ENCODE results near the gene TNNC2. TPM values are rescaled to one million over a fixed set of nuclear protein-coding genes. Genes with fewer than 3 reads are reported as not detected.

TNNC2 gene
- total and polyA plus RNA-seq, 2 donors (not counting 3 experiments of a cell fraction or from before 2014, with no cell fraction given): 0.26 TPM; not detected in 1

DNA sequence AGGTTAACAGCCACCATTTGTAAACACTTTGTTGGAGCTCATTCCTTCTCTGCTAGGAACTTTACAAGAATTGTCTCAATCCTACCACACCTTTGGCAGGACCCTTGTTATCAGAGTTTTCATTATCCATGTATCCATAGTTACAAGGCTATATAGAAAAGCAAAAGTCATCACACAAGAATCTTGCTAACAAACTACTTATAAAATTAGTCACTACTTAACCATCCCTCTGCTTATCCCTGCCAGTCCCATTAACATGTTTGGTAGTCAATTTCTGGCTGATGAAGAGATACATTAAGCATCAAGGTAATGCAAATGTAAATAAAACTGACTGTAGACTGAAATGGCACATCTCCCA, 40.7 kb upstream of the TNNC2 start:
- TF ChIP-seq, protein P1, sequence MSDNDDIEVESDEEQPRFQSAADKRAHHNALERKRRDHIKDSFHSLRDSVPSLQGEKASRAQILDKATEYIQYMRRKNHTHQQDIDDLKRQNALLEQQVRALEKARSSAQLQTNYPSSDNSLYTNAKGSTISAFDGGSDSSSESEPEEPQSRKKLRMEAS (IDR thresholded peaks at IDR 0.05; ENCODE audit: insufficient read depth, insufficient read length): no peak
- Histone ChIP-seq H3K4me2 (ENCODE audit: insufficient read depth, low read length) (no peak overlapping the region), H3K27ac (ENCODE audit: insufficient read depth, low read depth, low read length) (no peak overlapping the region), H3K9me1 (replicated peaks; ENCODE audit: control insufficient read depth, extremely low read depth, insufficient read depth, low read length) (no peaks in the 10 kb centered on the region), H4K20me1 (replicated peaks; ENCODE audit: control insufficient read depth, extremely low read depth, insufficient read depth, low read length) (no peaks in the 10 kb centered on the region), H3K79me2 (ENCODE audit: control insufficient read depth, insufficient read depth, low read length) (no peaks in the 10 kb centered on the region), H3K27me3 (ENCODE audit: control insufficient read depth in 2 of 2, insufficient read depth in 2 of 2, low read length in 2 of 2) (no peaks in the 10 kb centered on the region), H3K4me3 (replicated peaks in 1 of 3; ENCODE audit: insufficient read depth in 1 of 3, low read depth in 1 of 3, low read length in 3 of 3) (no peak overlapping the region), H3K4me1 (ENCODE audit: control insufficient read depth, extremely low read depth, insufficient read depth, low read length) (no peaks in the 10 kb centered on the region), H3K9ac (replicated peaks; ENCODE audit: extremely low read depth, insufficient read depth, low read length) (no peak overlapping the region), H3K9me3 (replicated peaks; ENCODE audit: control insufficient read depth, insufficient read depth, low read length) (no peaks in the 10 kb centered on the region), H3K36me3 (ENCODE audit: control insufficient read depth in 2 of 2, extremely low read depth in 1 of 2, insufficient read depth in 2 of 2, low read length in 2 of 2) (no peaks in the 10 kb centered on the region), H2AFZ (ENCODE audit: low read depth, low read length) (no peak overlapping the region)
- FAIRE-seq: no peak
- ChIA-PET POLR2A (interaction anchor here (2.2 kb wide), 1 partner anchor 13 kb away, joined by 9 read pairs; the partner anchor contains the start of gene ZSWIM1), CTCF (interaction anchor here (1.9 to 2.0 kb wide), 2 partner anchors 23 to 44 kb away, joined by 5 to 6 read pairs; partner anchors contain the start of genes CTSA and NEURL2)
- peak; percentile 17 for DNase-seq (ENCODE audit: low read depth, low spot score)
- dilution Hi-C loops (cut with MboI; ENCODE audit: extremely low pct_ligation_motif_present, low sequenced_read_pairs): no loop called here
- no TSS peak for BruUV-seq (replicated peaks)
- intact Hi-C loops (cut with micrococcal nuclease): no loop called here

DNA sequence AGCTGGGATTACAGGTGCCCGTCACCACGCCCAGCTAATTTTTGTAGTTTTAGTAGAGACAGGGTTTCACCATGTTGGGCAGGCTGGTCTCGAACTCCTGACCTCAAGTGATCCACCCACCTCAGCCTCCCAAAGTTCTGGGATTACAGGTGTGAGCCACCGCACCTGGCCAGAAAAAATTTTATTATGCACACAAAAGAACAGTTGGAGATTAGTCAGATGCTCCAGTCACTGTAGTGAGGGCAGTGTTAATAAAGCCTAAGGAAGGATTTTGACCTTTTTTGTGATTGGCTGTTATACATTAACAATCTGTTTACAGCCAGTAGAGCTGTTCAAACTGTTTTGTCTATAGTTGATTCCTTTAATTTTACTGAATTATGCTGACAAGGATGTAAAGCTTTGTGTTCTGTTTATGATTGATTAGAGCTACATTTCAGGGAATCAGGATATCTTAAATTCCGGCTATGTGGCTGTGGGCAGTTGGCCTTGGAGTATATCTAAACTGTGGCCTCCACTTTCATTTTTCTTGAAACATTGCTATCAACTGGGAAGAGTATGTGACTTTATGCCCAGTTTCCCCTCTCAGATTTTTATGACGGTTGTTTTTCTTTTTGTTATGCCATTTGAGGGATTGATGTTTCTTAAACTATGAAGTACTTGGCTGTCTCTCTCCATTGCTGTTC, 40.2 kb upstream of the TNNC2 start:
- FAIRE-seq: no peak
- CTCF ChIA-PET: interaction anchor here (1.9 to 2.0 kb wide), 2 partner anchors 23 to 43 kb away, joined by 5 to 6 read pairs; partner anchors contain the start of genes CTSA and NEURL2

More for the DNA sequence above, 40.2 kb upstream of the TNNC2 start:
- Histone ChIP-seq H3K79me2 (ENCODE audit: control insufficient read depth, insufficient read depth, low read length) (no peaks in the 10 kb centered on the region), H3K9me1 (replicated peaks; ENCODE audit: control insufficient read depth, extremely low read depth, insufficient read depth, low read length) (no peaks in the 10 kb centered on the region), H3K9ac (replicated peaks; ENCODE audit: extremely low read depth, insufficient read depth, low read length) (no peak overlapping the region), H2AFZ (ENCODE audit: low read depth, low read length) (no peak overlapping the region), H3K9me3 (replicated peaks; ENCODE audit: control insufficient read depth, insufficient read depth, low read length) (no peaks in the 10 kb centered on the region), H4K20me1 (replicated peaks; ENCODE audit: control insufficient read depth, extremely low read depth, insufficient read depth, low read length) (no peaks in the 10 kb centered on the region), H3K27ac (ENCODE audit: insufficient read depth, low read depth, low read length) (no peak overlapping the region), H3K36me3 (ENCODE audit: control insufficient read depth in 2 of 2, extremely low read depth in 1 of 2, insufficient read depth in 2 of 2, low read length in 2 of 2) (no peaks in the 10 kb centered on the region), H3K4me3 (replicated peaks in 1 of 3; ENCODE audit: insufficient read depth in 1 of 3, low read depth in 1 of 3, low read length in 3 of 3) (no peak overlapping the region), H3K27me3 (ENCODE audit: control insufficient read depth in 2 of 2, insufficient read depth in 2 of 2, low read length in 2 of 2) (no peaks in the 10 kb centered on the region), H3K4me2 (ENCODE audit: insufficient read depth, low read length) (no peak overlapping the region), H3K4me1 (ENCODE audit: control insufficient read depth, extremely low read depth, insufficient read depth, low read length) (no peaks in the 10 kb centered on the region)
- no peak for DNase-seq (ENCODE audit: low read depth, low spot score)
- dilution Hi-C loops (cut with MboI; ENCODE audit: extremely low pct_ligation_motif_present, low sequenced_read_pairs) (no loop called here), intact Hi-C loops (cut with micrococcal nuclease) (no loop called here)
- no TSS peak for BruUV-seq (replicated peaks)
- POLR2A ChIA-PET: interaction anchor here (2.2 kb wide), 1 partner anchor 13 kb away, joined by 9 read pairs; the partner anchor contains the start of gene ZSWIM1
- no peak for TF ChIP-seq JUN (IDR thresholded peaks at IDR 0.05; ENCODE audit: borderline replicate concordance, insufficient read depth, insufficient read length, low read depth)
- no peak for TF ChIP-seq POLR2AphosphoS5 (IDR thresholded peaks at IDR 0.05; ENCODE audit: insufficient read depth, low read depth, low read length)
- TF ChIP-seq EZH2 (IDR thresholded peaks at IDR 0.05; ENCODE audit: borderline replicate concordance, low read depth, low read length, severe bottlenecking): no peak
- TF ChIP-seq, protein P1 (IDR thresholded peaks at IDR 0.05; ENCODE audit: insufficient read depth, insufficient read length): no peak
- TF ChIP-seq MYC (IDR thresholded peaks at IDR 0.05; ENCODE audit: low read depth, low read length): no peak

Data from endothelial cell of umbilical vein (primary cell).